IMR-90 (cell line): ENCODE data around the gene TLDC2. TPM values are rescaled to one million over a fixed set of nuclear protein-coding genes. Genes with fewer than 3 reads are reported as not detected.

ENCODE experiments used
- ATAC-seq: fragments of 200-7000 bp; cut with Tn5 transposase; 2 replicates; pipeline ENCODE4 v1.9.1; 2020; ENCODE audit warnings: low read depth, mild to moderate bottlenecking, moderate library complexity
- BruUV-seq: library from RNA; stranded (reverse); fragments of 400-500 nt; replicated peaks from 2 replicates; lab custom pipeline; 2021; lab: Mats Ljungman, UMichigan
- CTCF ChIA-PET: fragments of 300-600 bp; formaldehyde crosslinking; extraction: SDS; loops from one replicate; lab custom pipeline; 2021; ENCODE audit warnings: antibody characterized with exemption; lab: Yijun Ruan, JAX
- POLR2A ChIA-PET: fragments of 300-600 bp; sonication (Branson Sonifier 250); formaldehyde crosslinking; loops from one replicate; lab custom pipeline; 2022; ENCODE audit warnings: antibody characterized with exemption; ENCODE audit not compliant: unreplicated experiment; lab: Charles Lee
- DNase-seq: peaks from one replicate; pipeline ENCODE4 v3.0.0; 2013
- H2AFZ ChIP-seq: replicated peaks from 2 replicates; pipeline ENCODE3; 2013; ENCODE audit warnings: low read length, mild to moderate bottlenecking; ENCODE audit not compliant: poor library complexity
- H2AK5ac ChIP-seq: 2 replicates; pipeline ENCODE4 v1.6.1; 2013; ENCODE audit warnings: low read depth, low read length, inconsistent platforms
- H2AK9ac ChIP-seq: replicated peaks from 2 replicates; pipeline ENCODE3; 2013; ENCODE audit warnings: mild to moderate bottlenecking, low read depth, low read length, moderate library complexity; ENCODE audit not compliant: poor library complexity
- H2BK120ac ChIP-seq: 2 replicates; pipeline ENCODE4 v1.6.1; 2013; ENCODE audit warnings: low read depth, low read length, inconsistent platforms
- H2BK15ac ChIP-seq: 3 replicates; pipeline ENCODE4 v1.6.1; 2013; ENCODE audit warnings: low read depth, low read length, inconsistent platforms
- H2BK20ac ChIP-seq: 2 replicates; pipeline ENCODE4 v1.6.1; 2013; ENCODE audit warnings: low read depth, mild to moderate bottlenecking, inconsistent platforms, low read length, moderate library complexity
- H2BK5ac ChIP-seq: 2 replicates; pipeline ENCODE4 v1.6.1; 2013; ENCODE audit warnings: mild to moderate bottlenecking, low read depth, low read length, inconsistent platforms; ENCODE audit not compliant: poor library complexity, severe bottlenecking
- H3K14ac ChIP-seq: replicated peaks from 2 replicates; pipeline ENCODE4 v1.6.1; 2013; ENCODE audit warnings: low read depth, low read length, inconsistent platforms
- H3K18ac ChIP-seq: 2 replicates; pipeline ENCODE4 v1.6.1; 2013; ENCODE audit warnings: low read depth, low read length, control low read depth
- H3K23ac ChIP-seq: 2 replicates; pipeline ENCODE4 v1.6.1; 2013; ENCODE audit warnings: low read depth, low read length, inconsistent platforms
- H3K27ac ChIP-seq: 2 replicates; pipeline ENCODE4 v1.5.1; 2013; ENCODE audit warnings: mild to moderate bottlenecking, control low read depth, low read length; ENCODE audit not compliant: insufficient read depth
- H3K27me3 ChIP-seq: 2 replicates; pipeline ENCODE4 v1.6.1; 2013; ENCODE audit warnings: low read length; ENCODE audit not compliant: control insufficient read depth, insufficient read depth
- H3K36me3 ChIP-seq: 2 replicates; pipeline ENCODE4 v1.6.1; 2013; ENCODE audit warnings: low read length, mixed read lengths; ENCODE audit not compliant: control insufficient read depth, insufficient read depth
- H3K4ac ChIP-seq: 2 replicates; pipeline ENCODE4 v1.6.1; 2013; ENCODE audit warnings: low read depth, low read length, inconsistent platforms
- H3K4me1 ChIP-seq: 2 replicates; pipeline ENCODE4 v1.6.1; 2013; ENCODE audit warnings: low read length, mixed read lengths; ENCODE audit not compliant: control insufficient read depth, insufficient read depth
- H3K4me2 ChIP-seq: 2 replicates; pipeline ENCODE4 v1.6.1; 2013; ENCODE audit warnings: low read depth, mild to moderate bottlenecking, control low read depth, low read length, moderate library complexity
- H3K4me3 ChIP-seq: 2 replicates; pipeline ENCODE4 v1.5.1; 2013; ENCODE audit warnings: low read depth, mild to moderate bottlenecking, control low read depth, low read length, moderate library complexity; ENCODE audit not compliant: insufficient read depth
- H3K56ac ChIP-seq: 2 replicates; pipeline ENCODE4 v1.6.1; 2013; ENCODE audit warnings: low read length, inconsistent platforms; ENCODE audit not compliant: insufficient read depth; ENCODE audit errors: extremely low read depth
- H3K79me1 ChIP-seq, 2 experiments: 2 replicates each; pipeline ENCODE4 v1.6.1; 2013; ENCODE audit warnings: low read length in 2 of 2, inconsistent platforms in 1 of 2, low read depth in 1 of 2
- H3K9ac ChIP-seq: 2 replicates; pipeline ENCODE4 v1.6.1; 2013; ENCODE audit warnings: low read depth, low read length, control low read depth
- H3K9me1 ChIP-seq: 2 replicates; pipeline ENCODE4 v1.6.1; 2013; ENCODE audit warnings: low read length, inconsistent platforms; ENCODE audit not compliant: insufficient read depth
- H3K9me3 ChIP-seq: 2 replicates; pipeline ENCODE4 v1.6.1; 2013; ENCODE audit warnings: low read length; ENCODE audit not compliant: control insufficient read depth, insufficient read depth
- H4K20me1 ChIP-seq: 2 replicates; pipeline ENCODE4 v1.6.1; 2013; ENCODE audit warnings: low read length, inconsistent platforms; ENCODE audit not compliant: insufficient read depth
- H4K5ac ChIP-seq: 2 replicates; pipeline ENCODE4 v1.6.1; 2013; ENCODE audit warnings: mild to moderate bottlenecking, low read depth, low read length, control low read depth
- H4K8ac ChIP-seq, 2 experiments: 2 replicates each; pipeline ENCODE4 v1.6.1; 2013; ENCODE audit warnings: low read depth in 2 of 2, low read length in 2 of 2, control low read depth in 1 of 2, inconsistent platforms in 1 of 2
- H4K91ac ChIP-seq: 2 replicates; pipeline ENCODE4 v1.6.1; 2013; ENCODE audit warnings: low read depth, low read length, inconsistent platforms; ENCODE audit not compliant: insufficient read depth
- BHLHE40 ChIP-seq: fragments of 150-350 bp; IDR thresholded peaks from 2 replicates; pipeline ENCODE4 v1.6.1; 2016; ENCODE audit warnings: mild to moderate bottlenecking, low read depth, low read length
- ELK1 ChIP-seq: fragments of 150-350 bp; IDR thresholded peaks from 2 replicates; pipeline ENCODE4 v1.6.1; 2016; ENCODE audit warnings: low read depth, mild to moderate bottlenecking, low read length, moderate library complexity, borderline replicate concordance
- FOS ChIP-seq: fragments of 150-350 bp; IDR thresholded peaks from 2 replicates; pipeline ENCODE4 v1.6.1; 2016; ENCODE audit warnings: low read depth, low read length
- MAZ ChIP-seq: IDR thresholded peaks from 2 replicates; pipeline ENCODE4 v1.6.1; 2012; ENCODE audit warnings: low read depth, mild to moderate bottlenecking, low read length, improper control_type of control experiment, moderate library complexity, borderline replicate concordance
- MXI1 ChIP-seq: IDR thresholded peaks from 2 replicates; pipeline ENCODE4 v1.6.1; 2012; ENCODE audit warnings: low read depth, mild to moderate bottlenecking, low read length, moderate library complexity, borderline replicate concordance
- POLR2A ChIP-seq: IDR thresholded peaks from 2 replicates; pipeline ENCODE4 v1.6.1; 2012; ENCODE audit warnings: mild to moderate bottlenecking, low read depth, low read length
- RFX5 ChIP-seq: IDR thresholded peaks from 2 replicates; pipeline ENCODE4 v1.8.0; 2012; ENCODE audit warnings: low read depth, mild to moderate bottlenecking, low read length, moderate library complexity
- SMC3 ChIP-seq: fragments of 150-350 bp; IDR thresholded peaks from 2 replicates; pipeline ENCODE4 v1.6.1; 2016; ENCODE audit warnings: low read depth, mild to moderate bottlenecking, antibody characterized with exemption, low read length, moderate library complexity
- USF2 ChIP-seq: fragments of 150-350 bp; IDR thresholded peaks from 2 replicates; pipeline ENCODE4 v1.6.1; 2017; ENCODE audit warnings: mild to moderate bottlenecking, antibody characterized with exemption, low read length, low read depth
- WGBS, 2 experiments: methylation state at CpG; one replicate each; pipeline versions ENCODE4 v1.1.5 to v1.1.7; 2013; ENCODE audit warnings: missing lambda C conversion rate in 2 of 2; ENCODE audit not compliant: insufficient read length in 1 of 2; ENCODE audit errors: extremely low coverage in 2 of 2; 5-methylcytosine and 5-hydroxymethylcytosine counted together
- dilution Hi-C: fragments of 300-500 bp; cut with HindIII; formaldehyde crosslinking; loops from one replicate; pipeline ENCODE4 v1.14.3; 2018; ENCODE audit warnings: low sequenced_read_pairs; ENCODE audit not compliant: unreplicated experiment
- in situ Hi-C: fragments of 300-500 bp; cut with MboI; formaldehyde crosslinking; loops from 3 replicates; pipeline ENCODE4 v1.14.3; 2019; ENCODE audit warnings: low sequenced_read_pairs, inconsistent platforms, mixed read lengths
- intact Hi-C: fragments of 100-400 bp; cut with micrococcal nuclease; formaldehyde crosslinking; loops from 2 replicates; pipeline ENCODE4 v1.10.0; 2022
- polyA plus RNA-seq, 3 experiments: library from polyadenylated mRNA; depleted of rRNA; stranded (reverse); fragments of >200 nt; gene quantifications; 2 replicates each; pipeline ENCODE4 v1.2.3, GENCODE V29; 2012; ENCODE audit warnings: low replicate concordance in 1 of 3
- total RNA-seq: library from RNA; depleted of rRNA; stranded (reverse); fragments of >200 nt; gene quantifications from 2 replicates; pipeline ENCODE4 v1.2.3, GENCODE V29; 2012

The TLDC2 gene
- total and polyA plus RNA-seq, 2 of the 4 experiments (the other 2 are of a cell fraction) = 0.18 to 0.19 TPM

GRCh38 chr20:36936341-36936740 is 60.4 kb downstream of the TLDC2 start:
- no peak overlapping the region for H3K14ac ChIP-seq
- H3K9me1 ChIP-seq = no peaks in the 10 kb centered on the region
- in situ Hi-C loops (no loop called here), intact Hi-C loops (no loop called here), dilution Hi-C loops (no loop called here)
- H2BK120ac ChIP-seq = no peak overlapping the region
- H3K23ac ChIP-seq = no peak overlapping the region
- H3K4me3 ChIP-seq = no peak overlapping the region
- no peak overlapping the region for H2BK15ac ChIP-seq
- TF ChIP-seq FOS = no peak
- no peak for TF ChIP-seq POLR2A
- no peak for TF ChIP-seq USF2
- no peak for TF ChIP-seq MAZ
- TF ChIP-seq BHLHE40 = no peak
- TF ChIP-seq ELK1 = no peak
- no peak for TF ChIP-seq MXI1
- TF ChIP-seq SMC3 = no peak
- no peak for TF ChIP-seq RFX5
- no peak overlapping the region for H3K4ac ChIP-seq
- DNase-seq = no peak
- 0 out of 2 replicates have a peak, but pooled peaks cover 1% of the 10 kb centered on the region for H3K36me3 ChIP-seq
- no peak overlapping the region for H4K8ac ChIP-seq
- BruUV-seq = no TSS peak
- no peaks in the 10 kb centered on the region for H4K20me1 ChIP-seq
- H4K91ac ChIP-seq = no peak overlapping the region
- H3K4me2 ChIP-seq = no peak overlapping the region
- H2AFZ ChIP-seq = no peak overlapping the region
- H3K9me3 ChIP-seq = no peaks in the 10 kb centered on the region
- no peak overlapping the region for H3K18ac ChIP-seq
- no peak overlapping the region for H3K9ac ChIP-seq
- no peaks in the 10 kb centered on the region for H3K79me1 ChIP-seq
- no peak overlapping the region for H3K56ac ChIP-seq
- ChIA-PET CTCF (no interaction called here), POLR2A (no interaction called here)
- H4K5ac ChIP-seq = no peak overlapping the region
- H2BK5ac ChIP-seq = no peak overlapping the region
- no peaks in the 10 kb centered on the region for H3K27me3 ChIP-seq
- no peak overlapping the region for H2AK5ac ChIP-seq
- H3K4me1 ChIP-seq = peaks cover 1% of the 10 kb centered on the region; the same call in 1 of the 2 replicates
- ATAC-seq = no peak
- H3K27ac ChIP-seq = no peak overlapping the region
- no peak overlapping the region for H2BK20ac ChIP-seq
- H2AK9ac ChIP-seq = no peak overlapping the region
- no CpG with 5 or more reads among the region's 8 CpGs for WGBS, 2 experiments
